ENCODE results near the gene DDX23.
"Not testable (repeated sequence)": the region's sequence is repeated elsewhere in the genome, so short reads cannot be mapped to it uniquely, and the experiment has no call there.

Gene DDX23

DNA sequence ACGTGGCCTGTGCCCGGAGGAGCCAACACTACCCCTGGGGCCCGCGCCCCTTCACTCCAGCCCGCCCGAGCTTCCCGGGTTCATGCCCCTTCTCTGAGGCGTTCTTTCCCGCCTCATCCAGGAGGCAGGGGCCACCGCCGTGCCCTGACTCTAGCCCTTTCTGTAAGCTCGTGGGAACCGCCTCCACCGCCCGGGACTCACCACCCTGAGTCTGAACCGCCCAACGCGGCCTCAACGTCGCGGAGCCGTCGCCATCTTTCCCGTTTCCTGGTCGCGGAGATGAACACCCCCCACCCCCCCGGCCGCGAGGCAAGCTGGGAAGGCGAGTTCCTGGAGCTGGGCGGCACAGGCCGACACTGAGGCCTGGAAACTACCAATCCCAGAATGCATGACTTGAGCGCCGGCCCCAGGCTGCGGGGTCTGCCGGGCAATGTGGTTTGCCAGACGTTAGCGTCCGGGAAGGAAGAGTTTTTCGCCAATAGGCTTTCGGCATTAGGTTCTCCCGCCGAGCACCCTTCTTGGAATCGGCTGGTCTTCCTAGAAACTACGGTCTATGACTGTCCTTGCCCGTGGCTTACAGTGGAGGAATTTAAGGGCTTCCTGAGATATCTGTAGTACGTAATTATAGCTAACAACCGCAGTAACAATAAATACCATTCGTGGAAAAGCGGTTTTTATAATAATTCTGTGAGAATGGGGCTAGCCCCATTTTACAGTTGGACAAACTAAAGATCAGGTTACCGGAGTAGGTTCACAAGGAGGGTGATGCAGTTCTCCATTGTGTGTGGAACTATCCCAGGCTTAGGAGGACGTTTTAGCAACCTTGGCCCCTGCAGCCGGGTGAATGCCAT lies at the start of gene DDX23:
TSS of gene DDX23 (minus strand) at position 281 of the 851 bp plus-strand sequence. CDS start 6,381 bp downstream, outside the sequence.
- DNase-seq, result peak; percentile 88 to 91 (median 88)

- DNase-seq, result no peak
Observed at GRCh38 chr12:48901278-48901677, 49.3 kb upstream of the DDX23 start.

GRCh38 chr12:48899651-48900050 lies 47.7 kb upstream of the DDX23 start:
- no peak for DNase-seq

DNA sequence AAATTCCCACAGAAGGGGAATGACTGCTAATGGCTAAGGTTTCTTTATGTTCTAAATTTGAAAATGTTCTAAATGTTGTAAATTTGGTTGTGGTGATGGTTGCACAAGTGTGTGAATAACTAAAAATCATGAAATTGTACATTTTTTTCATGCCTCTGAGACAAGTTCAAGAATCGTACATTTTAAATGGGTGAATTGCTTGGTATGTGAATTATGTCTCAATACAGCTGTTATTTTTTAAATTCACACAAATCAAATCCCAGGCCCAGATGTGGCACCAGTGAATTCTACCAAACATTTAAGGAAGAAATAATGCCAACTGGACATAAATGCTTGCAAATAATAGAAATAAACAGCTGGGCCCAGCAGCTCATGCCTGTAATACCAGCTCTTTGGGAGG lies 42.3 kb upstream of the DDX23 start:
- DNase-seq, result no peak

GRCh38 chr12:48890657-48891418 lies 38.9 kb upstream of the DDX23 start:
- peak; percentile 40 to 54 (median 50) for DNase-seq

DNA sequence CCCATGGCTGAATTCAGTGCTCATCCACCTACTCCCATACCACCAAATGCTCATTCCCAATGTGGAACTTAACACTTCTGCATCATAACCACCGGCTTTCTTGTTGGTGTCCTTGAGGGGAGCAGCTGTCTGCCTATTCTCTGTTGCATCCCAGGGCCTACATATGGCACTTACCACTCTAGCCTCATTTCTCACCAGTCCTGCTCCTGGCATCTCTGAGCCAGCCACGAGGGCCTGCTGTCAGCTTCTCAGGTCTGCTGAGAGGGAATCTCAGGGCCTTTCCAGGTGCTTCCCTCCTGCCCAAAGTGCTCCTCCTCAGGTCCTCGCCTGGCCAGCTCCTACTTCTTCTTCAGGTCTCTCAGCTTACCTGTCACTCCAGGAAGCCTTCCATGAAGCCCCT lies 37.7 kb upstream of the DDX23 start:
- DNase-seq, result no peak

DNA sequence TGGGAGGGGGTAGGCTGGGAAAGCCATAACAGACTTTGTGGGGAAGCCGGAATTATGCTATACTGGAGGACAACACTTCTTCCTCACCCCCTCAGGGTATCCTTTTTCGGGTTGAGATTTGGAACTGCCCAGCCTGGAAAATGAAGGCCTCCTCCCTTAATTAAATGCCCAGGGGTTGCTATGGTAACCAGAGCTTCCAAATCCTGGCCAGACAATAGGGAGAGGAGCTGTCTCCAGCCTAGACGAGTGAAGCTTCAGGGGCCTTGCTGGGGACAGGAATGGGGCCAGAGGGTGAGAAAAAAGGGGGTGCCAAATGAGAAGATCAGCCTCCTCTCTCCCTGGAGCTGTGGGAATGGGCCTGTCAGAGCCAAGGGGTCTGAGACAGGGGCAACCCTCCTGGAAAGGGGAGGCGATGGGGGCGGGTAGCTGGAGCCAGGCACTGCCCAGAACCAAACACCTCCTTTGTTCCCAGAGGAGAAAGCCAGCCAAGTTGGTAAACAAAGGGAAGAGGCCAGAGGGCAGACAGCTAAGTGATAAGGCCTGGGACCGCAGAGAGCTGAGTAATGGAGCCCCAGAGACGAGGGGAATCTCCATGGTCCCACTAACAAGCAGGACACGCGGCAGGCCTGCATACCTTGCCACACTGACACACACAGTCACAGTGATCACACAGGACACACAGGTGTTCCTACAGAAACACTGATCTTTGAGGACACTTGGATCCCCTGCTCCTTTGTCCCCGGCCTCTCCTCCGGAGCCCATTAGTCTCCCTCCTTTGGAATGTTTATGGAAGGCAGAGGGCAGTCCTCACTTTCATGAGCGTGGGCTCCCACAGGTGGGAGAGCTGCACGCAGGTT lies 31.6 kb upstream of the DDX23 start:
- no peak for DNase-seq

DNA sequence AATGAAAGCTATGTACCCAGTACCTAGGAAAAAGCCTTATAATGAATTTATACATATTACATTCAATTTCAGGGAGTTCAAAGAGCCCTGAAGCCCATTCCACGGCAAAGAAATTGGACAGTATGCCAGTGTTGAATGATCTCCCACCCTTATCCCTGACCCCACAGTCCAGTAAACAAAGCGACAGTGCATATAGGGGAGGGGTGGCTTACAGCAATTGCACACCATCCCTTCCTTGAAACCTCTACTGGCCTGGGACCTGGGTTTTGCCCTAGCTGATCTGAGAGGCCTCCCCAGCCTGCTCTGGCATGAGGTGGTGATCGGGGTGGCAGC lies 31.0 kb upstream of the DDX23 start:
- no peak for DNase-seq

DNA sequence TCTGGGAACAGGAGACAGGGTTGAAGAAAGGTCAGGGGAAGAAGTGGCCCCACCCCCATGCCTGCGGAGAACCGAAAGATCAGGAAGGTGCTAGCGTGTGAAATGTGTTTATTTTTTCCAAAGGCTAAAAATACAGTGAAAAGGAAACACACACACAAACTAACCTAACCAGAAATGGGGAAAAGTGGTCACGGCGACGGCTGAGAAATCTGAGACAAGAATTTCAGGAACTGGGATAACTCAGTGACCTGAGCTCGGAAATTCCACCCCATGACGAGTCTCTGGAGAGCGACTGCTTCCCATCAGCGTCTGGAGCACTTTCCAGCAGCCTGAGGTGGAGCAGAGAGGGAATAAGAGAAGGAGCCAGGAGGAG lies 30.3 kb upstream of the DDX23 start:
- DNase-seq, result no peak

- no peak for DNase-seq
Observed at GRCh38 chr12:48881686-48882314, 29.8 kb upstream of the DDX23 start.

- DNase-seq, result no peak
Observed at GRCh38 chr12:48880647-48881046, 28.7 kb upstream of the DDX23 start.

GRCh38 chr12:48878548-48878947 lies 26.6 kb upstream of the DDX23 start:
- DNase-seq, result no peak

DNA sequence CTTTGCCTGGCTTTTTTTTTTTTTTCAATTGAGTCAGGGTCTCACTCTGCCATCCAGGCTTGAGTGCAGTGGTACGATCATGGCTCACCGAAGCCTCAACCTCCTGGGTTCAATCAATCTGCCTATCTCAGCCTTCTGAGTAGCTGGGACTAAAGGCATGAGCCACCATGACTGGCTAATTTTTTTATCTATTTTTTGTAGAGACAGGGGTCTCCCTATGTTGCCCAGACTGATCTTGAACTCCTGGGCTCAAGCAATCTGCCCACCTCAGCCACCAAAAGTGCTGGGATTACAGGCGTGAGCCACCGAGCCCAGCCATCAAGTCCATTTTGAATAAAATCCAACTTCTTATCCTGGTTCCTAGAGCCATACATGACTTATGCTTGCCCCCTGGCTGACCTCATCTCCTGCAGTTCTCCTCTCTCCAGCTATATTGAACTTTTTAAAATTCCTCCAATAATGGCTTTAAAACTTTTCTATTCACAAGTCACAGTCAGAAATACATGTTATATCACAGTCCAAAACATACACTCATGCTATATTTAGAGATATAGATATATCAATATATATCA lies 24.1 kb upstream of the DDX23 start:
- DNase-seq, result no peak

DNA sequence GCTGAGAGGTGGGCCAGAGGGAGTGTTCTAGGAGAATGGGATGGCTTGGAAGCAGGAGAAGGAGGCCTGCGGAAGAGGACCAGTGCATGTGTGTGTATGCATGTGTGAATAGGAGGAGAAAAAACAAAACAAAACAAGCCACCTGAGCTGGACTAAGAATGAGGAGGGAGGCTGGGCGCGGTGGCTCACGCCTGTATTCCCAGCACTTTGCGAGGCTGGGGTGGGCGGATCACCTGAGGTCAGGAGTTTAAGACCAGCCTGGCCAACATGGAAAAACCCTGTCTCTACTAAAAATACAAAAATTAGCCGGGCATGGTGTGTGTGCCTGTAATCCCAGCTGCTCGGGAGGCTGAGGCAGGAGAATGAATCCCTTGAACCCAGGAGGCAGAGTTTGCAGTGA lies 21.6 kb upstream of the DDX23 start:
- DNase-seq, result not testable (repeated sequence)

DNA sequence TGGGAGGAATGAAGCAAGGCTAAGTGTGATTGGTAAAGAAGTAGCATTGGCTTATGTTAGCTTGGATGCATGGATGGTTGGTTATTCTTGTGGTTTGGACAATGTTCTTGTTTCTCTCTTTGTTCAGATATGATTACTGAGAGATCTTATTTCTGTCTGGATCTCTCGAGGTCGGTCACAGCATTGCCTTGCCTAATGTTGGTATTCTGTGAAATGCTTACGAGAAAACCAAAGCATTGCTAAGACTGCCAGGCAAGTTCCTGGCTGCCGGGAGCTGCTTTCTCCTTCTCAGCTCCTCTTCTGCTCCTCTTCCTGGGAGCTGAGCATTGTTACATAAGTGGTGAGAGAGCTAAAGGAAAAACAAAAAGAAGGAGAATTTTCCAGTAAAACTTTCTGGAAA lies 21.1 kb upstream of the DDX23 start:
- no peak for DNase-seq

DNA sequence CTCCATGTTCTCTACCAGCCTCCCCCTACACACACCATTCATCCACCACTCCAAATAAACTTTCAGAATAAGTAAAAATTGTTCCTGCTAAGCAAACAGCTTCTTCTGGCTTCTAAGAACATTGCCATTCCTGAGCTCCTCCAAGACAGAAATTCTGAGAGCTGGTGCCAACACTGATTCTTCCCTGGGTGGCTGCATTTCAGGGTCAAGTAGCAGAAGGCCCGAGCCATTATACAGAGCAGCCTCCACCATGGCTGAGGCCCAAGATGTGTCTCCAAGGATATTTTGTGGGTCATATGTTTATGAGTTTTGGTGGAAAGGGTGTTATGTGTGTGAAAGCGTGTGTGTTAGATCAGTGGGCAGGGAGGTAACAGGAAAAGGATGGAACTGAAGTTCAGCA lies 17.2 kb upstream of the DDX23 start:
- DNase-seq, result no peak

DNA sequence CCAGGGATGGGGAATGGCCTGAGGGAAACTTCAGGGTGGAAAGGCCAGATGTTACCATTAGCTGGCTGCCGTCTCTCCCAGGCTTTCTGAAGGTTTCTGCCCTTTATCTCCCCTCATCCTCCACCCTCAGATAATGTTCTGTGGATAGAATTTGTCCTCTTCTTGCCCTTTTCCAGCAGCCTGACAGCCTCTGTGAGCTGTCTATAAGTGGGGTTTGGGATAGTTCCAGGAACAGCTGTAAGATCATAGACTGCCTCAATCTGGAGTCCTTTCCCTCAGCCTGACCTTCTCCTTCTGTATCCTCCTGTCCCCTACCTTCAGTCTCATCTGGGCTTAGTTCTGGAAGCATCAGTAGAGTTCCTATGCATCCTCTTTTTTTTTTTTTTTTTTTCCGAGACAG lies 16.5 kb upstream of the DDX23 start:
- no peak for DNase-seq

- no peak for DNase-seq
Observed at GRCh38 chr12:48866052-48866711, 14.2 kb upstream of the DDX23 start.

- peak; percentile 40 to 58 (median 53) for DNase-seq
Observed at GRCh38 chr12:48865281-48866051, 13.5 kb upstream of the DDX23 start, which contains the start of gene RND1. Gene RND1, minus strand, starts transcription at chr12:48865870. Its CDS starts 103 bp downstream, at chr12:48865767.

DNA sequence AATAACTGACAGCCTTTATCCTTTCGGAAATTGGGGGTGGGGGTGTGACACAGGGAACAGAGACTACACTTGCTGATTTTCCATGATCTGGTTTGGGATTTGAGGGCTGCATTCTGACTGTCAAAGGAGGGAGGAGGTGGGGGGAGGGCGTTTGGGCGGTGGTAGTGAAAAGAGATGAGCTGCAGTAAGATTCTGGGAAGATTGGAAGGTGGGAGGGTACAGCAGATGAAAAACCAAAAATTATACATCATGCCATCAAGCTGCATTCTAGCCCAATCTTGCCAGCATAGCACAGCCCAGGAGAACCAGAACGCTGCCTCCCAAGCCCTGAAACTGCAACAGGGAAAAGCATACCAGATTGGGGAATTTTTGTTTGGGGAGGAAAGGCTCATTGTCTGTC lies 11.3 kb upstream of the DDX23 start:
- no peak for DNase-seq

DNA sequence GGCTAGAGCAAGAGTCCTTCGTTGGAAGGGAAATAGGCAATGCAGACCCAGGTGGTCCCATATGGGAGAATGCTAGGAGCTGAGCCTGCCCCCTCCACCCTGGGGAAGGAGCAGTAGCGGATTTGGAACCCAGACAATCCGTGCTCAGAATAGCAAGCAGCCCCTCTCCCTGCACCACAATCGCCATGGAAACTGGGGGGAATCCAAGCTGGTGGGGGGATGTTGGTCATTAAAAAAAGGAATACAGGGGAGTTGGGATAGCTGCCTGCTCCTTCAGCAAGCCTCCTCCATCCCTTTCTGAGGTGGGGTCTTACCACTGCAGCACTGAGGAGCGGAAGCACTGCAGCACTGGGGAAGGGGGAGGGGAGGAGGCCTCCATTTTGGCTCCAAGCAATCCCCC lies 10.8 kb upstream of the DDX23 start:
- no peak for DNase-seq

All from activated CD4-positive, CD25-positive, alpha-beta regulatory T cell (primary cell).